B cell (primary cell): ENCODE data around the gene SLC39A1. TPM values are rescaled to one million over a fixed set of nuclear protein-coding genes. Genes with fewer than 3 reads are reported as not detected.

Experiments
- ATAC-seq: fragments of 200-7000 bp; cut with Tn5 transposase; one replicate; pipeline ENCODE4 v1.10.0; 2021; ENCODE audit warnings: low read depth, mild to moderate bottlenecking, moderate number of reproducible peaks, moderate library complexity
- CTCF ChIA-PET: fragments of 350-600 bp; sonication (Branson Sonifier 250); formaldehyde crosslinking; loops from one replicate; lab custom pipeline; 2021; ENCODE audit warnings: antibody characterized with exemption, inconsistent platforms; lab: Charles Lee
- POLR2A ChIA-PET: fragments of 350-600 bp; sonication (Branson Sonifier 250); formaldehyde crosslinking; loops from one replicate; lab custom pipeline; 2021; ENCODE audit warnings: antibody characterized with exemption; lab: Charles Lee
- DNase-seq: peaks from one replicate; pipeline ENCODE4 v3.0.0; 2013
- H2AFZ ChIP-seq: 2 replicates; pipeline ENCODE4 v1.6.1; 2012; ENCODE audit warnings: mild to moderate bottlenecking, low read depth, low read length; ENCODE audit not compliant: insufficient read depth, poor library complexity, severe bottlenecking
- H3K27ac ChIP-seq, 2 donors: 1 replicate in 1 of 2; 2 replicates in 1 of 2; pipeline ENCODE4 v1.5.1; 2012 to 2013; ENCODE audit warnings: low read length in 2 of 2, mild to moderate bottlenecking in 2 of 2, moderate library complexity in 1 of 2
- H3K27me3 ChIP-seq, 4 experiments: fragments of 200-600 bp in 1 of 4; sonication (generic) in 1 of 4; replicated peaks in 1 of 4; 1 replicate in 2 of 4; 2 replicates in 2 of 4; pipeline versions ENCODE4 v1.6.1 to v1.7.0; 2013 to 2016; ENCODE audit warnings: low read length in 3 of 4, mild to moderate bottlenecking in 2 of 4, mixed read lengths in 1 of 4, moderate library complexity in 1 of 4; ENCODE audit not compliant: insufficient read depth in 4 of 4, control insufficient read depth in 3 of 4; ENCODE audit errors: control extremely low read depth in 1 of 4
- H3K36me3 ChIP-seq, 2 experiments: replicated peaks in 1 of 2; 1 replicate in 1 of 2; 2 replicates in 1 of 2; pipeline versions ENCODE4 v1.6.1 to v1.7.1; 2013; ENCODE audit warnings: low read length in 1 of 2; ENCODE audit not compliant: insufficient read depth in 2 of 2, control insufficient read depth in 1 of 2; ENCODE audit errors: control extremely low read depth in 1 of 2, extremely low read depth in 1 of 2
- H3K4me1 ChIP-seq, 2 donors: fragments of 200-600 bp in 1 of 2; sonication (generic) in 1 of 2; 1 replicate in 1 of 2; 2 replicates in 1 of 2; pipeline versions ENCODE4 v1.5.1 to v1.6.1; 2013 to 2017; ENCODE audit warnings: low read length in 2 of 2; ENCODE audit not compliant: control insufficient read depth in 2 of 2, insufficient read depth in 2 of 2
- H3K4me2 ChIP-seq: replicated peaks from 2 replicates; pipeline ENCODE3; 2012; ENCODE audit warnings: mild to moderate bottlenecking, low read depth, low read length; ENCODE audit not compliant: poor library complexity, severe bottlenecking
- H3K4me3 ChIP-seq, 5 experiments: fragments of 200-600 bp in 1 of 5; sonication (generic) in 1 of 5; 1 replicate in 3 of 5; 2 replicates in 2 of 5; pipeline versions ENCODE4 v1.5.1 to v1.7.0; 2011 to 2016; ENCODE audit warnings: low read length in 4 of 5, mild to moderate bottlenecking in 4 of 5, low read depth in 2 of 5, control low read depth in 1 of 5, moderate library complexity in 1 of 5; ENCODE audit not compliant: insufficient read depth in 1 of 5; ENCODE audit errors: control extremely low read depth in 1 of 5, extremely low read depth in 1 of 5
- H3K79me2 ChIP-seq: fragments of 200-600 bp; sonication (generic); one replicate; pipeline ENCODE4 v1.6.0; 2016; ENCODE audit warnings: low read length; ENCODE audit not compliant: control insufficient read depth, insufficient read depth
- H3K9ac ChIP-seq: fragments of 200-600 bp; sonication (generic); 2 replicates; pipeline ENCODE4 v1.6.1; 2017; ENCODE audit warnings: mild to moderate bottlenecking, low read length, moderate library complexity
- H3K9me3 ChIP-seq, 3 donors: one replicate each; pipeline versions ENCODE4 v1.6.1 to v1.7.1; 2013; ENCODE audit warnings: low read length in 2 of 3; ENCODE audit not compliant: control insufficient read depth in 2 of 3, insufficient read depth in 1 of 3; ENCODE audit errors: control extremely low read depth in 1 of 3
- H4K20me1 ChIP-seq: 2 replicates; pipeline ENCODE4 v1.6.0; 2012; ENCODE audit warnings: mild to moderate bottlenecking, low read length; ENCODE audit not compliant: insufficient read depth, control insufficient read depth, poor library complexity, severe bottlenecking
- H3K27ac Mint-ChIP-seq: one replicate; pipeline ENCODE4 v1.8.0; 2021; ENCODE audit warnings: mixed read lengths
- H3K27me3 Mint-ChIP-seq: one replicate; pipeline ENCODE4 v1.8.0; 2021; ENCODE audit warnings: mixed read lengths
- H3K4me1 Mint-ChIP-seq: one replicate; pipeline ENCODE4 v1.8.0; 2021; ENCODE audit warnings: mixed read lengths
- H3K4me3 Mint-ChIP-seq: one replicate; pipeline ENCODE4 v1.8.0; 2021; ENCODE audit warnings: mixed read lengths
- H3K9me3 Mint-ChIP-seq: one replicate; pipeline ENCODE4 v1.8.0; 2022; ENCODE audit warnings: mixed read lengths; ENCODE audit not compliant: insufficient read depth
- EZH2 ChIP-seq: IDR thresholded peaks from 2 replicates; pipeline ENCODE4 v1.6.1; 2012; ENCODE audit warnings: borderline replicate concordance, low read depth, mild to moderate bottlenecking, moderate library complexity, low read length; ENCODE audit not compliant: insufficient read depth, poor library complexity, severe bottlenecking
- WGBS: methylation state at CpG from one replicate; pipeline ENCODE4 v1.1.5; 2013; ENCODE audit warnings: missing lambda C conversion rate; ENCODE audit not compliant: insufficient coverage; 5-methylcytosine and 5-hydroxymethylcytosine counted together
- intact Hi-C: fragments of 100-400 bp; cut with micrococcal nuclease; formaldehyde crosslinking; loops from one replicate; pipeline ENCODE4 v1.10.0; 2022
- polyA plus RNA-seq: library from polyadenylated mRNA; depleted of rRNA; stranded (reverse); fragments of >200 nt; gene quantifications from 2 replicates; pipeline ENCODE4 v1.2.3, GENCODE V29; 2012
- total RNA-seq, 2 donors: library from RNA; stranded (reverse); fragments of 120-200 nt in 1 of 2; gene quantifications; 1 replicate in 1 of 2; 2 replicates in 1 of 2; pipeline versions ENCODE4 v1.2.3 to v1.2.4, GENCODE V29; 2013 to 2022
- TF ChIP-seq, protein P1 (sequence below): fragments of 200-600 bp; IDR thresholded peaks from one replicate; pipeline ENCODE4 v1.8.0; 2022; ENCODE audit warnings: antibody characterized with exemption, mild to moderate bottlenecking

The SLC39A1 gene
- total and polyA plus RNA-seq, 2 donors (not counting 1 experiment from before 2014, with no cell fraction given) = 19.3 to 28.1 TPM

DNA sequence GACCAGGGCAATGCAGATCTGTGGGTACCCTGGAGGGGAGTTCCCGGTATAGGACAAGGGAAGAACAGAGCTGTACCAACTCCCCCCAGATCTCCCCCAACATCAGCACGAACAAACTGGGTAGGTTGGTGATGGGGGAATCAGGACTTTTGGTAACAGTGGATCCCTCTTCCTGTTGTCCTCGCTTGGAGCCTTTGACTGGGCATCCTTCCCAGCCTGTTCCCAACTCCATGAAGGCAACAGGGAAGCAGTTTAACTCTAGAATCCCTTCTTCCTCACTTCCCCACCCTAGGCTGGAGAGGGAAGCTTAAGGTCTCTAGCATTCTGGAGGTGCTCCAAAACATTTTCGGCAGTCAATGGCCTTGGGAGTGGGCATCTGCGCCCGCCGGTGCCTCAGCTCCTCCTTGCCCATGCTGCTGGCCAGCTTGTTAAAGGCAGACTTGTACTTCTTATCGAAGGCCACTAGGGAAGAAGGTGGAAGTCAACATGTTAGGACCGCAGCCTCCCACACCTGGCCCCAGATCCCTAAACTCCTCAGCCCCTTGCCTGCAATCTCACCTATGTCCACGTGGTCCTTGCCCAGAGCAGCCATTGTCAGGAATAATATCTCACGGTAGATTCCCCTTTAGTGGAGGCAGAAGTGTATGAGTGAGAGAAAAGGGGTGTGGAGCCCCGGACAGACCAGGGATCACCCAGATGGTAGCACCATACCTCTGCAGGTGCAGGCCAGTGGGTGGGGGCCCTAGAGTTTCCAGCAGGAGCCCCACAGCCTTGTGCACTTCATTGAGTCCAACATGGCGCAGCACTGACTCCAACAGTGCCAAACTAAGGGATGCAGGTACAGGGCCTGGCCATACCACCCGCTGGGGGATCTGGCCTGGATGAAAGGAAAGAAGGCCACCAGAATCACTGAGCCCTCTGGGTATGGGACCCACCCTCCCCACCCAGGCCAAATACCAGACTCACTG, 33.1 kb downstream of the SLC39A1 start:
- 97% methylated on average over 7 of the region's 14 CpGs for WGBS
- H2AFZ ChIP-seq = no peak overlapping the region
- POLR2A ChIA-PET = no interaction called here
- H4K20me1 ChIP-seq = peaks cover 24% of the 10 kb centered on the region
- Mint-ChIP-seq H3K9me3 (no peaks in the 10 kb centered on the region), H3K4me1 (peaks cover 2% of the 10 kb centered on the region), H3K4me3 (no peak overlapping the region), H3K27ac (no peak overlapping the region), H3K27me3 (no peaks in the 10 kb centered on the region)
- no peaks in the 10 kb centered on the region for H3K27me3 ChIP-seq
- no peak for DNase-seq
- intact Hi-C loops = no loop called here
- CTCF ChIA-PET = interaction anchor here (1.1 to 1.3 kb wide), 2 partner anchors 14 to 133 kb away, joined by 3 to 5 read pairs; no protein-coding TSS in a partner anchor
- no peak overlapping the region for H3K9ac ChIP-seq
- H3K27ac ChIP-seq = no peak overlapping the region
- H3K36me3 ChIP-seq = peaks cover 0 to 55% of the 10 kb centered on the region in 2 experiments
- no peak overlapping the region for H3K4me3 ChIP-seq
- H3K9me3 ChIP-seq = no peaks in the 10 kb centered on the region
- peaks cover 5% of the 10 kb centered on the region for H3K79me2 ChIP-seq
- no peak for TF ChIP-seq EZH2
- TF ChIP-seq, protein P1, sequence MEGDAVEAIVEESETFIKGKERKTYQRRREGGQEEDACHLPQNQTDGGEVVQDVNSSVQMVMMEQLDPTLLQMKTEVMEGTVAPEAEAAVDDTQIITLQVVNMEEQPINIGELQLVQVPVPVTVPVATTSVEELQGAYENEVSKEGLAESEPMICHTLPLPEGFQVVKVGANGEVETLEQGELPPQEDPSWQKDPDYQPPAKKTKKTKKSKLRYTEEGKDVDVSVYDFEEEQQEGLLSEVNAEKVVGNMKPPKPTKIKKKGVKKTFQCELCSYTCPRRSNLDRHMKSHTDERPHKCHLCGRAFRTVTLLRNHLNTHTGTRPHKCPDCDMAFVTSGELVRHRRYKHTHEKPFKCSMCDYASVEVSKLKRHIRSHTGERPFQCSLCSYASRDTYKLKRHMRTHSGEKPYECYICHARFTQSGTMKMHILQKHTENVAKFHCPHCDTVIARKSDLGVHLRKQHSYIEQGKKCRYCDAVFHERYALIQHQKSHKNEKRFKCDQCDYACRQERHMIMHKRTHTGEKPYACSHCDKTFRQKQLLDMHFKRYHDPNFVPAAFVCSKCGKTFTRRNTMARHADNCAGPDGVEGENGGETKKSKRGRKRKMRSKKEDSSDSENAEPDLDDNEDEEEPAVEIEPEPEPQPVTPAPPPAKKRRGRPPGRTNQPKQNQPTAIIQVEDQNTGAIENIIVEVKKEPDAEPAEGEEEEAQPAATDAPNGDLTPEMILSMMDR = no peak
- no peak overlapping the region for H3K4me2 ChIP-seq
- ATAC-seq = no peak
- peaks cover 6 to 10% of the 10 kb centered on the region in 2 donors for H3K4me1 ChIP-seq

DNA sequence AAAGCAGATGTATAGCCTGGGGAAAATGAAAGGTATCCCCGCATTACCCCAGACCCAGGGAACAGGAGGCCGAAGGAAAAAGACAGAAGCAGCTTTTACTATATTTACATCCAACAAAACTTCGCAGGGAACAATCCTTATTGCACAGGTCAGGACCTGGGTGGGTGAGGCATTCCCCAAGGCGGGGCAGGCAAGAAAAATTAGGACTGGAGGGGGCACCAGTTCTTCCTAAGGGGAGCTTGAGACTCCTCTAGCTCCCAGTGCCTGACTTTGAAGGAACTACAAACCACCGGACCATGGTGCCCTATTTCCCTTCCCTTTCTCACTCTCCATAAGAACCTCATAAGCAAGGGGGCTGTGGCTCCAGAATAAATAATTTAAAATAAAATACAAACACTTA, 33.9 kb downstream of the SLC39A1 start:
- H3K27ac ChIP-seq = no peak overlapping the region
- no peak overlapping the region for H3K27ac Mint-ChIP-seq
- no peak overlapping the region for H3K4me3 Mint-ChIP-seq

More for the DNA sequence above, 33.9 kb downstream of the SLC39A1 start:
- TF ChIP-seq EZH2 = no peak
- TF ChIP-seq, protein P1 = no peak
- CTCF ChIA-PET = interaction anchor here (1.1 to 1.3 kb wide), 2 partner anchors 15 to 133 kb away, joined by 3 to 5 read pairs; no protein-coding TSS in a partner anchor
- ATAC-seq = no peak
- intact Hi-C loops = no loop called here
- POLR2A ChIA-PET = interaction anchor here (0.6 kb wide), 1 partner anchor 16 kb away, joined by 7 read pairs; no protein-coding TSS in a partner anchor
- H3K79me2 ChIP-seq = peaks cover 4% of the 10 kb centered on the region
- no peaks in the 10 kb centered on the region for H3K27me3 ChIP-seq
- H3K4me2 ChIP-seq = no peak overlapping the region
- H4K20me1 ChIP-seq = peaks cover 16% of the 10 kb centered on the region
- no peak for DNase-seq
- Mint-ChIP-seq H3K27me3 (no peaks in the 10 kb centered on the region), H3K9me3 (no peaks in the 10 kb centered on the region), H3K4me1 (peaks cover 2% of the 10 kb centered on the region)
- H3K36me3 ChIP-seq = peaks cover 0 to 47% of the 10 kb centered on the region in 2 experiments
- 100% methylated on average over 3 of the region's 5 CpGs for WGBS
- H3K9ac ChIP-seq = no peak overlapping the region
- no peaks in the 10 kb centered on the region for H3K9me3 ChIP-seq
- H2AFZ ChIP-seq = no peak overlapping the region
- H3K4me1 ChIP-seq = peaks cover 6 to 10% of the 10 kb centered on the region in 2 donors
- no peak overlapping the region for H3K4me3 ChIP-seq
